HG02884 (cell line): ENCODE data around the gene CCNDBP1.
"Not testable (repeated sequence)": the region's sequence is repeated elsewhere in the genome, so short reads cannot be mapped to it uniquely, and the experiment has no call there.

ENCODE experiments used
- ATAC-seq: cut with Tn5 transposase; IDR thresholded peaks from one replicate; pipeline ENCODE4 v1.9.1; 2021; ENCODE audit warnings: mild to moderate bottlenecking, moderate library complexity; ENCODE audit not compliant: unreplicated experiment

CCNDBP1 gene

DNA sequence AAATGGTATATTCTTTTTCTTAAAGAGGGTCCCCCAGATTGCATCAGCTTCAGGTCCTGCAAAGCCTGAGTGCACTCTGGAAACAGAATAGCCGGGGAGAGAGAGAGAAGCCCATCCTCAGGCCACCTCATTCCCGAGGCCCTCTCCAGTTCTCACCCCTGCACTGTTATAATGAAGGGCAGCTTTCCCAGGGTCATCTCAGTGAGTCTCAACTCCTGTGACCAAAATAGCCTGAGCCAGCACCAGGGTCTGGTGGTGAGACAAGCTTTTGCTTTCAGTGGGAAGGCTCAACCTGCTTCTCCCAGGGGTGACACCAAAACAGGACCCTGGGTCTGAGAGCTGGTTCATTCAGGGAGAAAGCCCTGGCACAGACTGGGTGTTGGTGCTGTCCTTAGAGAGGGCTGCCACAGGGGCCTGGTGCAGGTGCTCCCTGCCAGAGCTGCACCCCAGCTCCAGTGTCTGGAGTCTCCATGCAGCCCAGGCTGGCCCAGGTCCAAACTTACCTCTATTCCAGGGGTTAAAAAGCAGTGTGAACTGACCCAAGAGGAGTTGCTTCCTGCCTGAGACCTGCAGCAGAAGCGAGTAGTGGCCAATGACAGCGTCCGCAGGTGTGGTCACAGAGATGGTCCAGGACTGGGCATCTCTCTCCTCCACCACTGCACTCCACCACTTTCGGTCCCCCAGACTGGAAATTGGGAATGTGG lies 29.5 kb downstream of the CCNDBP1 start:
- ATAC-seq = no peak

DNA sequence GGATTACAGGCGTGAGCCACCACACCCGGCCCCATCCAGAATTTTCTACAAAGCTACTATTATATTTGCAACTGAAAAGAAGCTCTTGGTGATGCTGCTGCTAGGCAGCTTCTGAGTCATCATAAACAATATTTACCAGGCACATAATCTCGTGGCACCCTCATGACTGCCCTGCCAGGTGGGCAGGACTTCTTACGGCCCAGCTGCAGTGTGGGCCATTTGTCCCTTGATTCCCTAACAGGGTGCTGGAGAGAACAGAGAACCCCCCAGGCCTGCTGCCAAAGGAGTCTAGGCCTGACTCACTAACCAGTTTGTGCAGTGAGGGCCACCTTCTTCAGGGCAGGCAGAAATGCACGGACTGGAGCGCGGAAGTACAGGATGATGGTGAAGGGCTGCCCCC lies 30.8 kb downstream of the CCNDBP1 start:
- no peak for ATAC-seq

- ATAC-seq = no peak
Observed at GRCh38 chr15:43218908-43219706, 33.9 kb downstream of the CCNDBP1 start.

DNA sequence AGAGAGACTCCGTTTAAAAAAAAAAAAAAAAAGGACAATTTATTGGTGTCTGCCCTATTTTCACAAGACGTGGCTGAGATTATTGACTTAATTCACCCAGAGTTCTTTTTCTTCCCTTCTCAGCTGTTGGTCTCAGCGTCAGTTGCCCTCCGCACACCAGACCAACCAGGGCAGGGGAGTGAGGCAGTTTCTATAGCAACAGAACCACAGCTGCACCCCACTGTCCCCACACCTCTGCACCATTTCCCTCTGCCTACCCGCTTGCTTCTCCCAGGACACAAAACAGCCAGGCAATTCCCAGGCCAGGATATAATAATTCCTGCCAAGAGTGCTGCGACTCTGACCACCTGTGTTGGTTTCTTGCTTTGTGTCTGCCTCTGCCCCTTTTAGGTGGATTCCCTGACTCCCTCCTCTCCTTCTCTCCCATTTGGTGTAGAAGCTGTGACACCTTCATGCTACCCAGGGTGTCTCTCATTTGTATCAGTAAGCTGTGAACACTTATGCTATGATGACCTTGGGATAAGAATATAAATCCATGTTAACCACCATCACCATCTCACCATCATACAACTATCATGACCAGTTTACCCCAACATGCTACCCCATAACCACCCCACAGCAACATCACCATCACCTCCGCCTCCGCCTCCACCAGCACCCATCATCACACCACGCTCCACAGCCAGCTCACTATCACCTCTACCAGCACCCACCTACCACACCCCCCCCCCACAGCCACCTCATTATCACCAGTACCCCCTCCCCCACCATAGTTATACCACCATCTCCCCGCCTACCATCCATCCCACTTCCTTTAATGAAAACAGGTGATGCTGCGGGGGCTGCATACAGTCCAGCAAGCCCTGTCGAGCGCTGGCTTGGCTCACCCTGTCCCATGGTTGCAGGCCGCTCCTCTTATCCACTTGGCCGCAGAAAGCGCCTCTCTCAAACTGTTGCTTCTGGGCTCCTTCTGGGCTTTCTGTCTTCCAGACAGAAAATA lies 35.0 kb downstream of the CCNDBP1 start:
- no peak for ATAC-seq

GRCh38 chr15:43220991-43221403 lies 35.8 kb downstream of the CCNDBP1 start, which contains the start of gene EPB42:
TSS of gene EPB42 (minus strand) at chr15:43221018. CDS start at chr15:43220825, 193 bp downstream.
- ATAC-seq = no peak

- ATAC-seq = no peak
Observed at GRCh38 chr15:43221422-43221821, 36.2 kb downstream of the CCNDBP1 start.

- no peak for ATAC-seq
Observed at GRCh38 chr15:43225201-43225949, 40.2 kb downstream of the CCNDBP1 start.

GRCh38 chr15:43225950-43226255 lies 40.7 kb downstream of the CCNDBP1 start:
- ATAC-seq = not testable (repeated sequence)

DNA sequence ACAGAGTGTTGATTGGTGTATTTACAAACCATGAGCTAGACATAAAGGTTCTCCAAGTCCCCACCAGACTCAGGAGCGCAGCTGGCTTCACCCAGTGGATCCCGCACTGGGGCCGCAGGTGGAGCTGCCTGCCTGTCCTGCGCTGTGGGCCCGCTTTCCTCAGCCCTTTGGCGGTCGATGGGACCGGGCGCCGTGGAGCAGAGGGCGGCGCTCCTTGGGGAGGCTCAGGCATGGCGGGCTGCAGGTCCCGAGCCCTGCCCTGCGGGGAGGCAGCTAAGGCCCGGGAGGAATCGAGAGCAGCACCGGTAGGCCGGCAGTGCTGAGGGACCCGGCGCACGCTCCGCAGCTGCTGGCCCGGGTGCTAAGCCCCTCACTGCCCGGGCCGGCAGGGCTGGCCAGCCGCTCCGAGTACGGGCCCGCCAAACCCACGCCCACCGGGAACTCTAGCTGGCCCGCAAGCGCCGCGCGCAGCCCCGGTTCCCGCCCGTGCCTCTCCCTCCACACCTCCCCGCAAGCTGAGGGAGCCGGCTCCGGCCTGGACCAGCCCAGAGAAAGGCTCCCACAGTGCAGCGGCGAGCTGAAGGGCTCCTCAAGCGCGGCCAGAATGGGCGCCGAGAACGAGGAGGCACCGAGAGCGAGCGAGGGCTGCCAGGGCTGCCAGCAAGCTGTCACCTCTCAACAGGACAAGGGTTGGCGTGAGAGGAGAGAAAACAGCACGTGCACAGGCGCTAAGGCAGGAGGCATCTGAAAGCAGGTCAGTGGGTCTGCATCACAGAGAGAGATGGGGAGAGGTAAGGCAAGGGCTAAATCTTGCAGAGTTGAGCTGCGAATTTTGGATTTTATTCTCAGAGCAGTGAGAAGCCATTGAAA lies 41.5 kb downstream of the CCNDBP1 start:
- ATAC-seq = no peak

- ATAC-seq = no peak
Observed at GRCh38 chr15:43229977-43230376, 44.8 kb downstream of the CCNDBP1 start.

DNA sequence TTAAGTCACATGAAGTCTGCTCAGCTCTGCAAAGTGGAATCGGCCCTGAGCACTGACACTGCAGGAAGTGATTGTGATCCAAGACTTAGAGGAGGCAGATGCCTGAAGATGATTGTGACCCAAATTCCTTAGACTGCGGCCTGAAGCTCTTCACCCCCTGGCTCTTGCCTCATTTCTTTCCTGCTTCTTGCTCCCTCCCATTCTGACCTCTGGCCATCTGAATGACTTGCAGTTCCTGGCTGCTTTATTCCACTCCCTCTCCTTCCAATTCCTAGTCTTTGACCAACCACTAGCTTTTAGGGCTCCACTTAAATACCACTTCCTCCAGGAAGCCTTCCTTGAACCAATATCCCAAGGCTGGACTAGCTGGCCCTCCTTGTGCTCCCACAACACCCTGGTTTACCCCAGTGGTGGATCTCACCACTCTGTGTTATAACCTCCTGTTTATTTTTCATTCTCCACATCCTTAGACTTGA lies 45.5 kb downstream of the CCNDBP1 start:
- ATAC-seq = no peak

GRCh38 chr15:43232289-43232874 lies 47.2 kb downstream of the CCNDBP1 start:
- no peak for ATAC-seq

GRCh38 chr15:43235536-43235935 lies 50.3 kb downstream of the CCNDBP1 start:
- no peak for ATAC-seq

GRCh38 chr15:43237842-43238470 lies 52.8 kb downstream of the CCNDBP1 start:
- ATAC-seq = no peak

GRCh38 chr15:43238671-43239131 lies 53.5 kb downstream of the CCNDBP1 start:
- no peak for ATAC-seq

- ATAC-seq = no peak
Observed at GRCh38 chr15:43239732-43240491, 54.7 kb downstream of the CCNDBP1 start.

DNA sequence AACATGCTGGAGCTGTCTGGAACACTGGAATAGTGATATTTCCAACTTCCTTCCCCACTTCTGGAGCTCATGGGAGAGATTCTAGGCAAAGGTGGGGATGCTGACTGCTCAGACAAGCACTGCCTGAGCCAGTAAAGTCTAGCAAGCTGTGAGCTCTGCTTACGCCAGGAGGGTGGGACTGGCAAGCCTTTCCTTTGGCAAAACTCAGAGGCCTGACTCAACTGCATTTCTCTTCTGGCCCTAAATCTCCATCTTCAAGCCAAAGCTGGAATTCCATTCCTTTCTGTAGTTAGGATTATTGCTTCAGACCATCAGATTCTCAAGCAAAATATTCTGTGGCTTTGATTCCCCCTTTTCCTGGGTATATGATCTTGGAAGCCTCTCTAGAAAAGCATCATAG lies 55.9 kb downstream of the CCNDBP1 start:
- ATAC-seq = no peak

GRCh38 chr15:43242616-43243015 lies 57.4 kb downstream of the CCNDBP1 start:
- no peak for ATAC-seq
